Right lobe of liver (tissue), 6 donors: Measurements from ENCODE around the gene PFDN5. TPM values are rescaled to one million over a fixed set of nuclear protein-coding genes. Genes with fewer than 3 reads are reported as not detected.

ENCODE experiments used
- ATAC-seq, 4 donors: fragments of 200-7000 bp; cut with Tn5 transposase; one replicate each; pipeline ENCODE4 v1.9.1; 2020; ENCODE audit warnings: mild to moderate bottlenecking in 4 of 4, moderate library complexity in 4 of 4
- DNase-seq, 3 donors: peaks; one replicate each; pipeline ENCODE4 v3.0.0-alpha.2; 2020
- H3K27ac ChIP-seq, 3 donors: fragments of 200-600 bp; one replicate each; pipeline ENCODE4 v1.8.0; 2022
- H3K27me3 ChIP-seq, 2 donors: fragments of 200-600 bp; one replicate each; pipeline ENCODE4 v1.8.0; 2022
- H3K36me3 ChIP-seq, 4 donors: fragments of 200-600 bp; sonication (generic) in 1 of 4; one replicate each; pipeline versions ENCODE4 v1.5.1 to v1.8.0; 2017 to 2022; ENCODE audit warnings: control low read depth in 1 of 4
- H3K4me1 ChIP-seq, 4 donors: fragments of 200-600 bp; sonication (generic) in 1 of 4; one replicate each; pipeline versions ENCODE4 v1.5.1 to v1.8.0; 2017 to 2022; ENCODE audit warnings: control low read depth in 1 of 4
- H3K4me3 ChIP-seq, 3 donors: fragments of 200-600 bp; one replicate each; pipeline ENCODE4 v1.8.0; 2022
- H3K9me3 ChIP-seq, 4 donors: fragments of 200-600 bp; sonication (generic) in 1 of 4; one replicate each; pipeline versions ENCODE4 v1.5.1 to v1.8.0; 2017 to 2022; ENCODE audit warnings: control low read depth in 1 of 4
- CTCF ChIP-seq, 4 donors: fragments of 200-600 bp in 3 of 4; fragments of 450-650 bp in 1 of 4; IDR thresholded peaks; one replicate each; pipeline versions ENCODE4 v1.5.1 to v1.8.0; 2016 to 2022; ENCODE audit warnings: antibody characterized with exemption in 4 of 4, mild to moderate bottlenecking in 2 of 4
- POLR2A ChIP-seq: fragments of 450-650 bp; IDR thresholded peaks from one replicate; pipeline ENCODE4 v1.6.1; 2017; ENCODE audit warnings: antibody characterized with exemption, mild to moderate bottlenecking
- WGBS: methylation state at CpG from one replicate; pipeline ENCODE4 v1.1.6; 2018; ENCODE audit warnings: low coverage, low lambda C conversion rate; ENCODE audit not compliant: insufficient coverage; ENCODE audit errors: missing lambda C conversion rate; 5-methylcytosine and 5-hydroxymethylcytosine counted together
- intact Hi-C, 2 donors: fragments of 100-400 bp; cut with DNase I; formaldehyde crosslinking; loops; one replicate each; pipeline versions ENCODE4 v1.11.2 to v1.14.1; 2022
- total RNA-seq, 6 experiments: library from RNA; depleted of rRNA in 2 of 6; stranded (reverse); fragments of >200 nt in 2 of 6; fragmentation: NEBNext Ultra II Directional in 3 of 6; extraction: Animal tissue kit (Norgen Biotek cat#: 25700) in 3 of 6; gene quantifications; one replicate each; pipeline versions ENCODE4 v1.1.0 to v1.2.4, GENCODE V29; 2016 to 2023
- donor health status: DM: no; HTN: yes; CAD: no.
- donor health status: DM: no; HTN: no; CAD: no.
- donor health status: DM: no; HTN: no; CAD: no.
- donor health status: DM: no; HTN: yes; CAD: no.
- donor health status: DM: no; HTN: yes; CAD: no.

The PFDN5 gene
- total RNA-seq, 6 experiments from 2014 or later = 122 to 170 (median 146) TPM

- intact Hi-C loops = no loop called here
- Histone ChIP-seq H3K27me3 (no peaks in the 10 kb centered on the region), H3K9me3 (no peaks in the 10 kb centered on the region), H3K27ac (no peak overlapping the region), H3K4me3 (no peak overlapping the region), H3K36me3 (peaks cover 0 to 8% (median under 1%) of the 10 kb centered on the region in 4 donors), H3K4me1 (peaks cover 0 to 12% (median 0%) of the 10 kb centered on the region in 4 donors)
- DNase-seq = no peak
- 90% methylated on average over 1 of the region's 1 CpG for WGBS
- TF ChIP-seq CTCF (IDR thresholded peaks at IDR 0.05) = no peak
- no peak for TF ChIP-seq POLR2A
- no peak for ATAC-seq
Measured at GRCh38 chr12:53254816-53255545, 40.4 kb upstream of the PFDN5 start.

- intact Hi-C loops = no loop called here
- H3K4me3 ChIP-seq = no peak overlapping the region
- peaks cover 0 to 8% (median under 1%) of the 10 kb centered on the region in 4 donors for H3K36me3 ChIP-seq
- WGBS = 79% methylated on average over 3 of the region's 3 CpGs
- ATAC-seq (no peak), DNase-seq (no peak)
- no peaks in the 10 kb centered on the region for H3K9me3 ChIP-seq
- H3K27ac ChIP-seq = no peak overlapping the region
- TF ChIP-seq POLR2A = no peak
- TF ChIP-seq CTCF (IDR thresholded peaks at IDR 0.05) = no peak
- H3K4me1 ChIP-seq = peaks cover 0 to 10% (median 0%) of the 10 kb centered on the region in 4 donors
- H3K27me3 ChIP-seq = no peaks in the 10 kb centered on the region
Measured at GRCh38 chr12:53255996-53256395, 39.3 kb upstream of the PFDN5 start.

GRCh38 chr12:53258541-53259539, 36.5 kb upstream of the PFDN5 start:
- WGBS = 50% methylated on average over 7 of the region's 7 CpGs
- Histone ChIP-seq H3K27me3 (no peaks in the 10 kb centered on the region), H3K27ac (no peak overlapping the region), H3K9me3 (no peaks in the 10 kb centered on the region), H3K4me3 (no peak overlapping the region), H3K4me1 (no peaks in the 10 kb centered on the region), H3K36me3 (peaks cover 0 to 3% (median 0%) of the 10 kb centered on the region in 4 donors)
- peak in 3 of 4 donors; percentile 25 to 30 (median 28) for ATAC-seq
- TF ChIP-seq CTCF (IDR thresholded peaks at IDR 0.05) (no peak), POLR2A (no peak)
- intact Hi-C loops = no loop called here
- no peak for DNase-seq

GRCh38 chr12:53259891-53260290, 35.5 kb upstream of the PFDN5 start:
- ATAC-seq (no peak), DNase-seq (no peak)
- intact Hi-C loops = no loop called here
- H3K36me3 ChIP-seq = no peaks in the 10 kb centered on the region
- WGBS = 88% methylated on average over 3 of the region's 6 CpGs
- no peak for TF ChIP-seq CTCF (IDR thresholded peaks at IDR 0.05)
- TF ChIP-seq POLR2A = no peak
- H3K9me3 ChIP-seq = no peaks in the 10 kb centered on the region
- H3K27ac ChIP-seq = no peak overlapping the region
- H3K27me3 ChIP-seq = no peaks in the 10 kb centered on the region
- H3K4me3 ChIP-seq = no peak overlapping the region
- H3K4me1 ChIP-seq = no peaks in the 10 kb centered on the region
